SKM-1 (cell line): ENCODE measurements around the gene ZMYND15.
"Not testable (repeated sequence)": the region's sequence is repeated elsewhere in the genome, so short reads cannot be mapped to it uniquely, and the experiment has no call there.

Experiments used
- DNase-seq: peaks from one replicate; lab custom pipeline; 2025; ENCODE audit not compliant: unreplicated experiment; lab: John Stamatoyannopoulos, UW

The ZMYND15 gene, protein sequence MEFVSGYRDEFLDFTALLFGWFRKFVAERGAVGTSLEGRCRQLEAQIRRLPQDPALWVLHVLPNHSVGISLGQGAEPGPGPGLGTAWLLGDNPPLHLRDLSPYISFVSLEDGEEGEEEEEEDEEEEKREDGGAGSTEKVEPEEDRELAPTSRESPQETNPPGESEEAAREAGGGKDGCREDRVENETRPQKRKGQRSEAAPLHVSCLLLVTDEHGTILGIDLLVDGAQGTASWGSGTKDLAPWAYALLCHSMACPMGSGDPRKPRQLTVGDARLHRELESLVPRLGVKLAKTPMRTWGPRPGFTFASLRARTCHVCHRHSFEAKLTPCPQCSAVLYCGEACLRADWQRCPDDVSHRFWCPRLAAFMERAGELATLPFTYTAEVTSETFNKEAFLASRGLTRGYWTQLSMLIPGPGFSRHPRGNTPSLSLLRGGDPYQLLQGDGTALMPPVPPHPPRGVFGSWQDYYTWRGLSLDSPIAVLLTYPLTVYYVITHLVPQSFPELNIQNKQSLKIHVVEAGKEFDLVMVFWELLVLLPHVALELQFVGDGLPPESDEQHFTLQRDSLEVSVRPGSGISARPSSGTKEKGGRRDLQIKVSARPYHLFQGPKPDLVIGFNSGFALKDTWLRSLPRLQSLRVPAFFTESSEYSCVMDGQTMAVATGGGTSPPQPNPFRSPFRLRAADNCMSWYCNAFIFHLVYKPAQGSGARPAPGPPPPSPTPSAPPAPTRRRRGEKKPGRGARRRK

DNA sequence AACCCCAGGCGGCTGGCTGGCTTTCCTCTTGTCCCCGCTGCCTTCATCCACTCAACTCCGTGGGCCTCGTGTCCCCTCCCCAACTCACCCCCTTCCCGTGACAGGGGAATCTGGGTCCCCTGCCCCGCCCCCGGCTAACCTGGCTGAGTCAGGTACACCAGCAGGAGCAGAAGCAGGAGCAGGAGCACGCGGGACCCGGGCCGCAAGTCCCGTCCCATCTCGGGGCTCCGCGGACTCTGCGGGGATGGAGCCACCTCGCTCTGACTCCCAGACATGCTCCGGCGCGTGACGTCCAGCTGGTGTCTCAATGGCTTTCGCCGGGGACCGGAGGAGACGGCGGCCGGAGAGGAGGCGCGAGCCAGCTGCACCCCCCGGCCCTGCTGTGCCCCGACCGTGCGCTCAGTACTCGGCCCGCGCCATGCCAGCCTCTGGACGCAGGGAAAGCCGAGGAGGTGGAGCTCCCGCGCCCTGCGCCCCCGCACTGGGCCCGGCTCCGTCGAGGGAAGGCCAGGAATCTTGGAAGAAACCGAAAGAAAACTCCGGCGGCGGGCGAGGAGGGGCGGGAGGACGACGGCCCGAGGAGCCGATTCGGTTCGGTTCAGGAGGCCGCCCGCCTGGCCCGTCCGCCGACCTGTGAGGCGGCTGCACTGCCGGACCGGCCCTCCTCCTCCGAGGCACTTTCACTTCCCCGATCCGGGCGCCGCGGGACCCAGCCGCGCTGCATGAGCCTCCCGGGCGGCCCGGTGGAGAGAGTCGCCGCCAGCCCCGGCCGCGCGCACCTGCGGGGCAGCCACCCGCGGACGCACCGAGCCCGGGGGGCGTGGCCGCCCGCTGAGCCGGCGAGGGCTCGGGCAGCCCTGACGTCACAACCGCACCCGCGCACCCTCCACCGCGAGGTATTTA lies at the start of gene ZMYND15, which contains the start of gene CXCL16:
Gene ZMYND15 (plus strand): TSS at position 712 of the 903 bp plus-strand sequence. CDS start 716 bp downstream, outside the sequence.
Gene CXCL16 (minus strand): TSS at position 807 of the 903 bp plus-strand sequence. CDS start 589 bp downstream, at position 218.
- DNase-seq = no peak

DNA sequence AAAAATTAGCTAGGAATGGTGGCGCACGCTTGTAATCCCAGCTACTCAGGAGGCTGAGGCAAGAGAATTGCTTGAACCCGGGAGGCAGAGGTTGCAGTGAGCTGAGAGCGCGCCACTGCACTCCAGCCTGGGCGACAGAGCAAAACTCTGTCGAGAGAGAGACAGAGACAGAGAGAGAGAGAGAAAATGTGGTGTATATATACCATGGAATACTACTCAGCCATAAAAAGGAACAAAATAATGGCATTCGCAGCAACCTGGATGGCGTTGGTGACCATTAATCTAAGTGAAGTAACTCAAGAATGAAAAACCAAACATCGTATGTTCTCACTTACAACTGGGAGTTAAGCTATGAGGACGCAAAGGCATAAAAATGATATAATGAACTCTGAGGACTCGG lies 49.8 kb upstream of the ZMYND15 start:
- DNase-seq = not testable (repeated sequence)

- no peak for DNase-seq
Observed at GRCh38 chr17:4690745-4691144, 48.9 kb upstream of the ZMYND15 start.

- no peak for DNase-seq
Observed at GRCh38 chr17:4691686-4692085, 47.9 kb upstream of the ZMYND15 start.

DNA sequence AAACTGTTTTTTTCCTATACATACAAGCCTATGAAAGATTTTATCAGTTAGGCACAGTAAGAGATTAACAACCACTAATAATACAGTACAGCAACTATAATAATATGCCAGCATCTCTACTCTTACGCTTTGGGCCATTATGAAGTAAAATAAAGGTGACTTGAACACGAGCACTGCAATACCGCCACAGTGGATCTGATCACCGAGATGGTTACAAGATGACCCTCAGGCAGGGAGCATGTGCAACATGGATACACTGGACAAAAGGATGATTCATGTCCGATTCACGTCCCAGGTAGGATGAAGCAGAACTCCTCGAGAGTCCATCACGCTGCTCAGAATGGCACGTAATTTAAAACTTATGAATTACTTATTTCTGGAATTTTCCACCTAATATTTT lies 46.2 kb upstream of the ZMYND15 start:
- DNase-seq = no peak

DNA sequence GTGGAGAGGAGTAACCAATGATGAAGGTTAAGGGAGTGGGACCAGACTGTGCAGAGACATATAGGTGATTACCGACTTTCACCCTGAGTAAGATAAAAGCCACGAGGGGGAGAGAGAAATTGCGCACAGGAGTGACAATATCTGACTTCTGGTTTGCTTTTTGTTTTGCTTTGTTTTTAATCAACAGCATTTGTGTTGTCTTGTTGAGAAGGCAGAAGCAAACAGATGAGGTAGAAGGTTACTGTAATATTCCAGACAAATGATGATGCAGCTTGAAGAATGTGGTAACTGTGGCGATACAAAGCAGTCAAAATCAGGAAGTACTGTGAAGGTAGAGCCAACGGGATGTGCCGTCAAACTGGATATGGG lies 43.2 kb upstream of the ZMYND15 start:
- no peak for DNase-seq

GRCh38 chr17:4699401-4700056 lies 40.1 kb upstream of the ZMYND15 start:
- not testable (repeated sequence) for DNase-seq

- DNase-seq = no peak
Observed at GRCh38 chr17:4701116-4701515, 38.5 kb upstream of the ZMYND15 start.

DNA sequence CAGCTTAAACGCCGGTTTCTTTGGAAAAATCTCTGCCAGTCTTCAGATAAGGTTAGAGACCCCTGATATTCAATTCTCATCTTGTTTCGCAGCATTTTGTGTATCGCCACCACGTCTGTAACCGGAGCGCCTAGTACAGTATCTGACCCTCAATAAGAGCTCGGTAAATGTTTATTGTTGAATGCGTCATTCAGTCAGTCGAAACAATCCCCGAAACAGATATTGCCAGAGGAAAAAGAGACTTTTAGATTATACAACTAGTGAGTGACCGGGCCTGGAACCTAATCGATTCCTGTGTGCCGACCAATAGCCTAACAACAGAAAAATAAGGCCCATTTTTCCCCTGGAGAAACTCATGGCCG lies 36.3 kb upstream of the ZMYND15 start:
- no peak for DNase-seq

- DNase-seq = not testable (repeated sequence)
Observed at GRCh38 chr17:4704574-4704907, 35.1 kb upstream of the ZMYND15 start.

DNA sequence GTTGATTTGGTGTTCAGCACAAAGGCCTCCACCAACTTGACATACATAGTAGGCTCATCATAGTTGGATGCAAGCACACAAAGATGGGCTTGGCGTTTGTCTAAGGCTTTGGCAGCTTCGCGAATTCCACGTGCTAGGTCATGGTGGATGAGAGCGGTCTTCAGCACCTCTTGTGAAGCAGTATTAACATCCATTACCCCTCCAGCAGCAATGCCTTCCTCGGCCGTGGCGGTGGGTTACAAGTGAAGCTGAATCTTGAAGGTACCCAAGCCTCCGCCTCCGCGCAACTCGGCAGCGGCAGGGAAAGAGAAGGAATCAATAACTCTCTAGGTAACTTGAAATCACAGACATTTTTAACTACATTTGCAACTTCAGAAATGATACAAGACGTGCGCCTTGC lies 34.6 kb upstream of the ZMYND15 start:
- no peak for DNase-seq

- DNase-seq = no peak
Observed at GRCh38 chr17:4706121-4706520, 33.5 kb upstream of the ZMYND15 start.

DNA sequence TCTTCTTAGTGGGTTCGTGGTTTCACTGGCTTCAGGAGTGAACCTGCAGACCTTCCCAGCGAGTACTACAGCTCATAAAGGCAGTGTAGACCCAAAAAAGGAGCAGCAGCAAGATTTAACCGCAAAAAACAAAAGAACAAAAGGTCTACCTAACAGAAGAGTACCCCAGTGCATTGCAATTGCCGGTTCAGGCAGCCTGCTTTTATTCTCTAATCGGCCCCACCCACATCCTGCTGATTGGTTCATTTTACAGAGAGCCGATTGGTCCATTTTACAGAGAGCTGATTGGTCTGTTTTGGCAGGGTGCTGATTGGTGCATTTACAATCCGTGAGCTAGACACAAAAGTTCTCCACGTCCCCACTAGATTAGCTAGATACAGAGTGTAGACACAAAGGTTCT lies 31.2 kb upstream of the ZMYND15 start:
- no peak for DNase-seq

DNA sequence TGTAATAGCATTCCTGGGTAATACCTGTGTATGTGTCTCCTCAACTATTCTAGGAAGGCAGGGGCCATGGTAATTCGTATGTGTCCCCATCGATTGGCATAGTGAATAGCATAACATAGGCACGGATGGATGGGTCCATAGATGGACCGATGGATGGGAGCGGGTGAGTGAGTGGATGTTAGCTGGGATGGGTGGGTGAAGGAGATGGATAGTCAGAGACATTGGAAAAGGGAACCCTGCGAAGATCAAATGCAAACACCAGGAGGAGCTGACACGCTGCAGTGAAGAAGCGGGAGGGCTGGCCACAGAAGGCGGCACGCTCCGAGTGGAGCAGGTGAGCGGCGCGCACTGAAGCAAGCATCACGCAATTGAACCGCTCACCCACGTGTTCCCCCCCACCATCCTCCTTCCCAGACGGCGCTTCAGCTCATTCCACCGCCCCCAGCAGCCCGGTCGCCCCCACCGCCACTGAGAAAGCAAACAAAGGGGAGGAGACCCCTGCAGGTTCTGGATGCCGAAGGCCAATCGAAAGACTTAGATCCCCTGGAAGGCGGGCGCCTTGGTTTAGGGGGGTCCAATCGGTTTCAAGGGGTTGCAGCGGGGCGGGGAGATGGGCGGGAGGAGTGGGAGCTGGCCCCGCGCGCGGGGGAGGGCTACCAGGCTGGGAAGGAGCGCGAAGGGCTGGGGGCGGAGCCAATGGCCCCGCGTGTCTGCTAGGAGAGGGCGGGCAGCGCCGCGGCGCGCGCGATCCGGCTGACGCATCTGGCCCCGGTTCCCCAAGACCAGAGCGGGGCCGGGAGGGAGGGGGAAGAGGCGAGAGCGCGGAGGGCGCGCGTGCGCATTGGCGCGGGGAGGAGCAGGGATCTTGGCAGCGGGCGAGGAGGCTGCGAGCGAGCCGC lies 29.6 kb upstream of the ZMYND15 start, which contains the start of gene ARRB2:
Gene ARRB2 (plus strand): TSS at position 839 of the 899 bp plus-strand sequence. CDS start 90 bp downstream, outside the sequence.
- DNase-seq = peak; percentile 86

- DNase-seq = peak; percentile 37
Observed at GRCh38 chr17:4710693-4711634, 28.7 kb upstream of the ZMYND15 start.

GRCh38 chr17:4711661-4712181 lies 27.9 kb upstream of the ZMYND15 start:
- DNase-seq = peak; percentile 64

- DNase-seq = no peak
Observed at GRCh38 chr17:4712526-4712925, 27.1 kb upstream of the ZMYND15 start.

DNA sequence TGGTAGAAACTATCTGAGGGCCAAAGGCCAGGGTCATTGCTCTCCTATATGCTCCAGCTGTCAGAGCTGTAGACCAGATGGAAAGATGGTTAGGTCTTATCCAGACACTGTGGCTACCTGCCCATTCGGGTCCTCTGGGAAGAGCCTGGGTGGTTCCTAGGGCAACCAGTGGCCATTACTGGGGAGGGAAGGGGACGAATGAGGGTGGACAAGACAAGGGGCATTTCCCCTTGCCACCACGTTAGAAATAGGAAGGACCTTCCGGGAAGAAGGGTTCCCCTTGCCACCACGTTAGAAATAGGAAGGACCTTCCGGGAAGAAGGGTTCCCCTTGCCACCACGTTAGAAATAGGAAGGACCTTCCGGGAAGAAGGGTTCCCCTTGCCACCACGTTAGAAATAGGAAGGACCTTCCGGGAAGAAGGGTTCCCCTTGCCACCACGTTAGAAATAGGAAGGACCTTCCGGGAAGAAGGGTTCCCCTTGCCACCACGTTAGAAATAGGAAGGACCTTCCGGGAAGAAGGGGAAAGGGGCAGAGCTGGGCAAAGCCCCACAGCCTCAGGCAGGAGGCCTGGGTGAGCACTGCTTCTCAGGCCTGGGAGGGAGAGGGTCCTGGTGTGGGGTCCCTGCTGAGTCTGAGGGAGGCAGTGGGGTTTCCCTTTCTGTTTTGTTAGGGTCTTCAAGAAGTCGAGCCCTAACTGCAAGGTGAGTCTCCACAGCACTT lies 25.1 kb upstream of the ZMYND15 start:
- DNase-seq = not testable (repeated sequence)
